Chondrocyte (in vitro differentiated cells): ENCODE measurements around the gene MICAL3. TPM values are rescaled to one million over a fixed set of nuclear protein-coding genes. Genes with fewer than 3 reads are reported as not detected.
"Not testable (repeated sequence)": the region's sequence is repeated elsewhere in the genome, so short reads cannot be mapped to it uniquely, and the experiment has no call there.

Experiments used
- DNase-seq: peaks from one replicate; pipeline ENCODE4 v3.0.0; 2021; ENCODE audit warnings: mixed read lengths, low spot score
- H3K27ac Mint-ChIP-seq: one replicate; pipeline ENCODE4 v1.8.0; 2021; ENCODE audit warnings: mild to moderate bottlenecking, moderate library complexity, mixed read lengths; ENCODE audit not compliant: unreplicated experiment
- H3K27me3 Mint-ChIP-seq: 2 replicates; pipeline ENCODE4 v1.8.0; 2021; ENCODE audit warnings: low read depth, mixed read lengths
- H3K36me3 Mint-ChIP-seq: 2 replicates; pipeline ENCODE4 v1.8.0; 2021; ENCODE audit warnings: low read depth, mixed read lengths
- H3K4me1 Mint-ChIP-seq: 2 replicates; pipeline ENCODE4 v1.8.0; 2021; ENCODE audit warnings: low read depth, mild to moderate bottlenecking, mixed read lengths
- H3K4me3 Mint-ChIP-seq: one replicate; pipeline ENCODE4 v1.8.0; 2021; ENCODE audit warnings: mild to moderate bottlenecking, moderate library complexity, mixed read lengths; ENCODE audit not compliant: unreplicated experiment
- H3K9me3 Mint-ChIP-seq: 2 replicates; pipeline ENCODE4 v1.8.0; 2021; ENCODE audit warnings: low read depth, mixed read lengths
- CTCF ChIP-seq: fragments of 200-600 bp; sonication (generic); IDR thresholded peaks from 2 replicates; pipeline ENCODE4 v1.5.0; 2021; ENCODE audit warnings: antibody characterized with exemption, mild to moderate bottlenecking, moderate library complexity
- total RNA-seq: library from RNA; stranded (reverse); gene quantifications from 3 replicates; pipeline ENCODE4 v1.2.1, GENCODE V29; 2021

MICAL3 gene
- total RNA-seq, 1 donor from 2014 or later: 68.2 TPM

- peaks cover 5% of the 10 kb centered on the region for H3K4me1 Mint-ChIP-seq
- no peaks in the 10 kb centered on the region for H3K9me3 Mint-ChIP-seq
- no peak overlapping the region for H3K27ac Mint-ChIP-seq
- H3K4me3 Mint-ChIP-seq: no peak overlapping the region
- no peaks in the 10 kb centered on the region for H3K36me3 Mint-ChIP-seq
- H3K27me3 Mint-ChIP-seq: no peaks in the 10 kb centered on the region
- DNase-seq: no peak
- TF ChIP-seq CTCF: no peak
These were observed 256.9 kb downstream of the MICAL3 start for GRCh38 chr22:17767233-17768065.

GRCh38 chr22:17764852-17765251 is 259.5 kb downstream of the MICAL3 start:
- not testable (repeated sequence) for H3K9me3 Mint-ChIP-seq, H3K27me3 Mint-ChIP-seq, H3K4me3 Mint-ChIP-seq, H3K36me3 Mint-ChIP-seq, H3K4me1 Mint-ChIP-seq, DNase-seq, H3K27ac Mint-ChIP-seq

GRCh38 chr22:17764036-17764435 is 260.3 kb downstream of the MICAL3 start:
- DNase-seq: no peak
- Mint-ChIP-seq H3K4me1 (peaks cover 6% of the 10 kb centered on the region), H3K4me3 (no peak overlapping the region), H3K27ac (no peak overlapping the region), H3K36me3 (no peaks in the 10 kb centered on the region), H3K9me3 (no peaks in the 10 kb centered on the region), H3K27me3 (no peaks in the 10 kb centered on the region)
- TF ChIP-seq CTCF: no peak

DNA sequence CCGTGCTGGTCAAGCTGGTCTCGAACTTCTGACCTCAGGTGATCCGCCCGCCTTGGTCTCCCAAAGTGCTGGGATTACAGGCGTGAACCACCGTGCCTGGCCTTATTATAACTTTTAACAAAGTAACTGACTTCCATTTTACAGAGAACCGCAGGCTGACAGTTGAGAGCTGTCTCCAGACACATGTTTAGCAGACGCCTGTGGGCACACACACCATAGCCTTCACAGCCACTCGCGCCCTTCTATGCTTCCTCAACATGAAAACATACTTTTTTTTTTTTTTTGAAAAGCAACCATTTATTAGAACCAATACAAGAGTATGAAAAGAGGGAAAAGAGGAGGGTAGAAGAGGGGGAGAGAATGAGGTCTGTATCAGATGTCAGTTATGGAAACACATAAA is 260.9 kb downstream of the MICAL3 start:
- DNase-seq, H3K27me3 Mint-ChIP-seq, H3K9me3 Mint-ChIP-seq, H3K4me1 Mint-ChIP-seq, H3K36me3 Mint-ChIP-seq, H3K4me3 Mint-ChIP-seq, H3K27ac Mint-ChIP-seq: not testable (repeated sequence)

DNA sequence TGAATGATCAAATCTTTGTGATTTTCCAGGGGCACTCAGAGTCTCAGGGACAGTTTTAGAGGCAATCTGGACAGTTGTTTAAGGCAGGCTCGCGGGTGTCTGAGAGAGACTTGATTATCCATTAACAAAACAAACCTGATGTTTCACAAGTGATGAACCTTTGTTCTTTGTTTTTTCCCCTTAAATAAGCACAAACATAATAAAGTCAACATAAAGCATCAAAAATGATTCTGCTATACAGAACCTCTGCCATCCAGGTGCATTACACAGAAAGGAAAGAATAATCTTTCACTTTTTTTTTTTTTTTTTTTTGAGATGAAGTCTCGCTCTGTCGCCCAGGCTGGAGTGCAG is 263.2 kb downstream of the MICAL3 start:
- no peak overlapping the region for H3K4me3 Mint-ChIP-seq
- H3K27ac Mint-ChIP-seq: no peak overlapping the region
- DNase-seq: no peak
- peaks cover 6% of the 10 kb centered on the region for H3K4me1 Mint-ChIP-seq
- H3K9me3 Mint-ChIP-seq: no peaks in the 10 kb centered on the region
- H3K27me3 Mint-ChIP-seq: no peaks in the 10 kb centered on the region
- TF ChIP-seq CTCF: no peak
- H3K36me3 Mint-ChIP-seq: no peaks in the 10 kb centered on the region

DNA sequence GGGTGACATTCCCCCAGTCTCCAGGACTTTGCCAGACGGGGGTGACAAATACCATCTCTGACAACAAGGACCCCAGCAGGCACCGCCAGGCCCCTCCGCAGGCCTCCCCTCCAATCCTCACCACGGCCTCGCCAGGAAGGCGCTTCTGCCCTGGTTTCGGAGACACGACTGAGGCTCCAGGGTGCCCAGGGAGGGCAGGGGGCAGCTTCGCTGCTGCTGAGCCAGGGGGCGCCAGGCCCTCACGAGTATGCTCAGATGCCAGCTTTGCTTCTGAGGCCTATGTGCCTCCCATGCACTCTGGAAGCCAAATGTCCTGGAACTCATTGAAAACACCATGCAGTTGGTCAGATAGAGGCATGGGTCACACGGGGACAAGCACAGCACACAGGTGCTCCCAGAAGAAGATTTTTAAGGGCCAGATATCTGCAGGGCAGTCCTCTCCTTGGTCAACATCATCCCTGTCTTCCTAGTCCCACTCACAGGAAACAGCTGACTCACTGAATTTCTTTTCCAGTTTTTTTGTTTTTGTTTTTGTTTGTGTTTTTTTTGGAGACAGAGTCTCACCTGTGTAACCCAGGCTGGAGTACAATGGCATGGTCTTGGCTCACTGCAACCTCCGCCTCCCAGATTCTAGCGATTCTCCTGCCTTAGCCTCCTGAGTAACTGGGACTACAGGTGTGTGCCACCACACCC is 270.0 kb downstream of the MICAL3 start:
- no peaks in the 10 kb centered on the region for H3K4me1 Mint-ChIP-seq
- peak; percentile 54 for TF ChIP-seq CTCF
- H3K4me3 Mint-ChIP-seq: no peak overlapping the region
- no peaks in the 10 kb centered on the region for H3K9me3 Mint-ChIP-seq
- DNase-seq: no peak
- no peaks in the 10 kb centered on the region for H3K27me3 Mint-ChIP-seq
- no peak overlapping the region for H3K27ac Mint-ChIP-seq
- H3K36me3 Mint-ChIP-seq: no peaks in the 10 kb centered on the region
